Gastroesophageal sphincter (tissue), 4 donors: Measurements from ENCODE around the gene FHL3. TPM values are rescaled to one million over a fixed set of nuclear protein-coding genes. Genes with fewer than 3 reads are reported as not detected.

ENCODE experiments used
- ATAC-seq: fragments of 150-250 bp; one replicate; pipeline ENCODE4 v1.9.1; 2016; ENCODE audit warnings: mild to moderate bottlenecking, moderate library complexity
- H3K27ac ChIP-seq, 4 donors: fragments of 200-600 bp; sonication (generic) in 3 of 4; 1 replicate in 3 of 4; 2 replicates in 1 of 4; pipeline ENCODE4 v1.5.1; 2016 to 2019
- H3K27me3 ChIP-seq: fragments of 200-600 bp; sonication (generic); one replicate; pipeline ENCODE4 v1.5.1; 2019
- H3K36me3 ChIP-seq, 2 donors: fragments of 200-600 bp; sonication (generic); one replicate each; pipeline ENCODE4 v1.5.1; 2019; ENCODE audit warnings: control low read depth in 1 of 2
- H3K4me1 ChIP-seq, 3 donors: fragments of 200-600 bp; sonication (generic); 1 replicate in 2 of 3; 2 replicates in 1 of 3; pipeline ENCODE4 v1.5.1; 2016 to 2019; ENCODE audit warnings: control low read depth in 2 of 3
- H3K4me3 ChIP-seq, 2 donors: fragments of 200-600 bp; sonication (generic); one replicate each; pipeline ENCODE4 v1.5.1; 2019; ENCODE audit warnings: mild to moderate bottlenecking in 1 of 2, moderate library complexity in 1 of 2
- H3K9me3 ChIP-seq, 3 donors: fragments of 200-600 bp; sonication (generic); one replicate each; pipeline ENCODE4 v1.5.1; 2017 to 2019; ENCODE audit warnings: control low read depth in 2 of 3
- EP300 ChIP-seq: sonication (generic); formaldehyde crosslinking; IDR thresholded peaks from one replicate; pipeline ENCODE4 v1.6.1; 2017; ENCODE audit warnings: antibody characterized with exemption, mild to moderate bottlenecking
- POLR2A ChIP-seq, 2 donors: fragments of 450-650 bp; IDR thresholded peaks; one replicate each; pipeline ENCODE4 v1.6.1; 2017; ENCODE audit warnings: antibody characterized with exemption in 2 of 2, mild to moderate bottlenecking in 2 of 2, moderate library complexity in 1 of 2
- POLR2AphosphoS5 ChIP-seq: sonication (generic); formaldehyde crosslinking; IDR thresholded peaks from one replicate; pipeline ENCODE4 v1.6.1; 2017; ENCODE audit warnings: antibody characterized with exemption
- WGBS, 2 donors: methylation state at CpG; one replicate each; pipeline ENCODE4 v1.1.5; 2018; ENCODE audit warnings: low coverage in 1 of 2; 5-methylcytosine and 5-hydroxymethylcytosine counted together
- total RNA-seq, 4 donors: library from RNA; depleted of rRNA; stranded (reverse); fragments of >200 nt; gene quantifications; one replicate each; pipeline ENCODE4 v1.1.0, GENCODE V29; 2016
- TF ChIP-seq, protein P1 (sequence below), 4 experiments: fragments of 200-600 bp in 2 of 4; fragments of 450-650 bp in 2 of 4; sonication (generic) in 1 of 4; IDR thresholded peaks; one replicate each; pipeline ENCODE4 v1.5.1; 2017 to 2019; ENCODE audit warnings: antibody characterized with exemption in 4 of 4, mild to moderate bottlenecking in 2 of 4, moderate library complexity in 2 of 4

Gene FHL3
- total RNA-seq, 4 donors from 2014 or later = 25.8 to 58.4 (median 30.6) TPM

DNA sequence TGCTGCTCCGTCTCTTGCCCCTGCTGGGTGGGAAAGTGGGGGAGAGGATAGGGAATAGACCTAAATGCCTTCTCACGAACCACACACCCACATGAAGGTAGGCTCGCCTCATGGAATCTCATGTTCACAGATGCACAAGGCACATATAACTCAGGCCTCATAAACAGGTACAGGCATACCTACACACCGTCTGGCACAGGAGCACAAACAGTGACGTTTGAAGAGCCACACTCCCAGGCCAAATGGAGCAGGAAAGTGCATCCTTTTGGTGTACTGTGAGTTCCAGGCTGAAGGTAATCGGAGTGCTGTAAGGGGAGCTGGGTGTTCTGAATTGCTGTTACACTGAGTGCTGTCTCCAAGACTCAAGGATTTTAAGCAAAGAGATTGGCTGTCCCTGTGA, 20.4 kb upstream of the FHL3 start:
- TF ChIP-seq, protein P1, sequence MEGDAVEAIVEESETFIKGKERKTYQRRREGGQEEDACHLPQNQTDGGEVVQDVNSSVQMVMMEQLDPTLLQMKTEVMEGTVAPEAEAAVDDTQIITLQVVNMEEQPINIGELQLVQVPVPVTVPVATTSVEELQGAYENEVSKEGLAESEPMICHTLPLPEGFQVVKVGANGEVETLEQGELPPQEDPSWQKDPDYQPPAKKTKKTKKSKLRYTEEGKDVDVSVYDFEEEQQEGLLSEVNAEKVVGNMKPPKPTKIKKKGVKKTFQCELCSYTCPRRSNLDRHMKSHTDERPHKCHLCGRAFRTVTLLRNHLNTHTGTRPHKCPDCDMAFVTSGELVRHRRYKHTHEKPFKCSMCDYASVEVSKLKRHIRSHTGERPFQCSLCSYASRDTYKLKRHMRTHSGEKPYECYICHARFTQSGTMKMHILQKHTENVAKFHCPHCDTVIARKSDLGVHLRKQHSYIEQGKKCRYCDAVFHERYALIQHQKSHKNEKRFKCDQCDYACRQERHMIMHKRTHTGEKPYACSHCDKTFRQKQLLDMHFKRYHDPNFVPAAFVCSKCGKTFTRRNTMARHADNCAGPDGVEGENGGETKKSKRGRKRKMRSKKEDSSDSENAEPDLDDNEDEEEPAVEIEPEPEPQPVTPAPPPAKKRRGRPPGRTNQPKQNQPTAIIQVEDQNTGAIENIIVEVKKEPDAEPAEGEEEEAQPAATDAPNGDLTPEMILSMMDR (IDR thresholded peaks at IDR 0.05) = no peak
- TF ChIP-seq POLR2A (IDR thresholded peaks at IDR 0.05) = no peak
- TF ChIP-seq EP300 = no peak
- TF ChIP-seq POLR2AphosphoS5 = no peak
- H3K36me3 ChIP-seq = peaks cover 3 to 74% of the 10 kb centered on the region in 2 donors
- peaks cover 3 to 25% (median 18%) of the 10 kb centered on the region in 3 donors for H3K4me1 ChIP-seq
- H3K27ac ChIP-seq = no peak overlapping the region
- 63 to 87% methylated on average over 3 to 5 of the region's 6 CpGs for WGBS, 2 donors
- ATAC-seq = no peak
- H3K27me3 ChIP-seq = no peaks in the 10 kb centered on the region
- H3K9me3 ChIP-seq = no peaks in the 10 kb centered on the region
- H3K4me3 ChIP-seq = no peak overlapping the region

DNA sequence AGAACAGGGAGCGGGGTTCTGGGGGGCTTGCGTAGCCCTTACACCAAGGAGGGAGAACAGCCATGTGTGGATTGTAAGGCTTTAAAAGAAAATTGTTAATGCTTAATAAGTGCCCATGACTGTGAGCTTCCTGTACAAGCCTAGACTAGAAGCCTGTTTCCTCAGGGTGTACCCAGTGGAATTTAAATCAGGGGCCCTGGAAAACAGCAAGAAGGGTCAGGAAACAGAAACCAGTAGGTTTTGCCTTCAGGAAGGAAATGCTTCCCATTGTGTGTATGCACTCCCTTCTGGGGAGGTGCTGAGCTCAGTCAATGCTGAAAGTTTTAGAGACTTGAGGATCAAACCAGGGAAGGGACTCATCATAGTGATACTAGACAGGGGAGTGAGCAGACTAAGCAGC, 19.9 kb upstream of the FHL3 start:
- TF ChIP-seq POLR2A (IDR thresholded peaks at IDR 0.05) (no peak), POLR2AphosphoS5 (no peak), EP300 (no peak)
- TF ChIP-seq, protein P1 (IDR thresholded peaks at IDR 0.05) = no peak
- Histone ChIP-seq H3K27ac (no peak overlapping the region), H3K9me3 (no peaks in the 10 kb centered on the region), H3K27me3 (no peaks in the 10 kb centered on the region), H3K4me3 (no peak overlapping the region), H3K36me3 (peaks cover 3 to 78% of the 10 kb centered on the region in 2 donors), H3K4me1 (peaks cover 3 to 21% (median 14%) of the 10 kb centered on the region in 3 donors)
- ATAC-seq = no peak
- WGBS, 2 donors = 100% methylated on average over 1 of the region's 2 CpGs; no CpG with 5 or more reads in 1 of the 2 donors

DNA sequence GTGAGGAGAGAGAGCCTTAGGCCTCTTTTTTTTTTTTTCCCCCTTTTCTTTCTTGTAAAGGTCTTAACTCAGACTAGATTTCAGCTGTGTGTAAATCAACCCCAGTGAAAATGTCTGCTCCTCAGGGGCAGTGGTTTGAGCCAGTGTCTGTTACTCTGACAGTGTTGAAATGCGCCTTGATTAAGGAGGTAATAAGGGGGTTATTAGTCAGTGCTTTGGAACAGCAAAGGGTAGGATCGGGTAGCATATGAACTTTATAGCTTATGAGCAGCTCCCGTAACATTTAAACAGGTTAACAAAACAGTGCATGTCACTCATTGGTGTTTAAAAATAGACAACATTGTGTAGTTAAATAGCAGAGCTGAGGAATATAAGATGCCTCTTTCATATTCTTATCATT, 17.5 kb upstream of the FHL3 start:
- Histone ChIP-seq H3K4me1 (peaks cover 0 to 14% (median 0%) of the 10 kb centered on the region in 3 donors), H3K9me3 (no peaks in the 10 kb centered on the region), H3K27me3 (no peaks in the 10 kb centered on the region), H3K27ac (no peak overlapping the region), H3K36me3 (peaks cover 3 to 98% of the 10 kb centered on the region in 2 donors), H3K4me3 (no peak overlapping the region)
- TF ChIP-seq, protein P1 (IDR thresholded peaks at IDR 0.05) = no peak
- TF ChIP-seq POLR2AphosphoS5 (no peak), POLR2A (IDR thresholded peaks at IDR 0.05) (no peak), EP300 (no peak)
- 68 to 75% methylated on average over 3 of the region's 3 CpGs for WGBS, 2 donors
- no peak for ATAC-seq

DNA sequence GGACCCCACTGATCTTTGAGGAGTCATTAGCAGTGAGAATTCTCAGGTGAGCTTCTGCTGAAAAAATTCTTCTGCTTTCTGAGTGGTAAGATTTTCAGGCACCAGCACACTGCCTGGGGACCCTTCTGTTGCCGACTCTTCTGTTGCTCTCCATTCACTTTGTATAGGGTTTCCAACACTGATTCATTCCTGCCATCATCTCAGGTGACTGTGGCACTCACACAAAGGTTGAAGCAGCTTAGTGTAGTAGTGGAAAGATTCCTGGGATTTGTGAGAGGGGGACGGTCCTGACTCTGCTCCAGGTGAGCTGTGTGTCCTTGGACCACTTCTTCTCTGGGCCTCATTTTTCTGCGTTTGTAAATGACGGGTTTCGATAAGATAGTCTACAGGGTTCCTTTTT, 16.7 kb upstream of the FHL3 start:
- Histone ChIP-seq H3K27me3 (no peaks in the 10 kb centered on the region), H3K9me3 (no peaks in the 10 kb centered on the region), H3K36me3 (peaks cover 3 to 98% of the 10 kb centered on the region in 2 donors), H3K27ac (no peak overlapping the region), H3K4me1 (peaks cover 0 to 22% (median under 1%) of the 10 kb centered on the region in 3 donors), H3K4me3 (no peak overlapping the region)
- 92 to 94% methylated on average over 4 to 5 of the region's 5 CpGs for WGBS, 2 donors
- ATAC-seq = no peak
- TF ChIP-seq POLR2A (IDR thresholded peaks at IDR 0.05) = no peak
- no peak for TF ChIP-seq POLR2AphosphoS5
- TF ChIP-seq EP300 = no peak
- TF ChIP-seq, protein P1 (IDR thresholded peaks at IDR 0.05) = no peak

DNA sequence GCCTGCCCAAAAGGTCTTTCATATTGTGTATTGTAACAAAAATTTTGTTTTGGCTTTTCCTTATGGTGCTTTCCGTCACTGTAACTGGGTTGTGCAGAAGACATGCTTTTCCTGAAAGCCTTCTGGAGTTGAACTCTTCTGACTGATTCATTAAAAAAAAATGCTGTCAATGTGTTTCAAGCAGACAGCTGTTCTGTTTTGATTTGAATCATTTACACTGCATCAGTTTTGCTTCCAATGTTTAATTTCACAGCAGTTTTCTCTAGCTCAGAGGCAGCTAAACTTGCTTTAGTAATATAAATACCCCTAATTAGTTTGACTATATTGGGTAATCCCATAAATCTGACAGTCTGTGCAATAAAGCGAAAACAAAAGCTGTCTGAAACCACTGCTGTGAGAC, 15.1 kb upstream of the FHL3 start:
- Histone ChIP-seq H3K4me1 (peaks cover 0 to 38% (median 14%) of the 10 kb centered on the region in 3 donors), H3K9me3 (no peaks in the 10 kb centered on the region), H3K36me3 (peaks cover 3 to 86% of the 10 kb centered on the region in 2 donors), H3K27ac (no peak overlapping the region), H3K4me3 (no peak overlapping the region), H3K27me3 (no peaks in the 10 kb centered on the region)
- ATAC-seq = no peak
- WGBS, 2 donors = 79 to 88% methylated on average over 2 of the region's 2 CpGs
- TF ChIP-seq, protein P1 (IDR thresholded peaks at IDR 0.05) = no peak
